Hypothalamus (tissue), 51 donors: ENCODE results near the gene MEGF10.
"Not testable (repeated sequence)": the region's sequence is repeated elsewhere in the genome, so short reads cannot be mapped to it uniquely, and the experiment has no call there.

Experiments used
- DNase-seq, 51 donors: peaks; one replicate each; lab custom pipeline; 2025; lab: John Stamatoyannopoulos, UW

The MEGF10 gene

DNA sequence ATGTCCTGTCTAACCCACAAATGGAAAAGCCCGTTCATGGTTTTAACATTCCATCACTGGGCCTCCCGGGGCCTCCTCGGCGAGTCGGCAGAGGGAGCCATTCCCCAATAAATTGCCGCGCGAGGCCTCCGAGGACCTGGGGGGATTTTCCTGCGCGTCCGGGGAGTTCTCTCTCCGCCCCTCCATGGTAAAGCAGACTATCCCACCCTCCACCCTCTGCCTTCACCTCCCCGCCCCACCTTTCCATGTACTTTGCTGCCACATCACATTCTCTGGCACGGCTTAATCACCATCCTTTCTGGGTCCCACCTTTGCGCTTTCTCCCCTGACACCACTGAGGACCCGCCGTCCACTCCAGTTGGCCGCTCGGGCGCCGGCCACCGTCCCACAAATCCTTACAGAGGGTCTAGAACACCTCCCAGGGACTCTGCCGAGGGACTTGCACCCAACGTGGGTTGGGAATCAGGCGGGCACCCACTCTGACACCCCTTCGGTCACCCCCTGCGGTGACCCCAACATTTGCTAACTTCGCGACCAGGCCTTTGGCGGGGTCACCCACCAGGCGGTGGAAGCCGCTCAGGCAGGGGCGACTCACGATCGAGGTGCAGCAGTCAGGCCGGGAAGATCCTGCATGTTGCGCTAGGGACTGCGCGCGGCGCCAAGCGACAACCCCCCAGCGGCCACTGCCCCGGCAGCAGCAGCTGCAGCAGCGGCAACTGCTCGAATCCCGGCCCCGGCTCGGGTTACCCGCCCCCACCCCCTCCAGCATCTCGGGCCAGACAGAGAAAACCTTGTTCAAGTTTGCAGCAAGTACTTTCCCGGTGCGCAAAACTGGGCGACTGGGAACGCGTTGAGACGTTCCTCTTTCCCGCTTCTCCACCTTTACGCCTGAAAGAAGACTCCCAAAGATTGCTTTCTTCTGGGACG is at the start of gene MEGF10:
Gene MEGF10 (plus strand): TSS at position 778 of the 927 bp plus-strand sequence. CDS start 40,513 bp downstream, outside the sequence.
- peak in 48 of 51 donors; percentile 28 to 88 (median 73) for DNase-seq

DNA sequence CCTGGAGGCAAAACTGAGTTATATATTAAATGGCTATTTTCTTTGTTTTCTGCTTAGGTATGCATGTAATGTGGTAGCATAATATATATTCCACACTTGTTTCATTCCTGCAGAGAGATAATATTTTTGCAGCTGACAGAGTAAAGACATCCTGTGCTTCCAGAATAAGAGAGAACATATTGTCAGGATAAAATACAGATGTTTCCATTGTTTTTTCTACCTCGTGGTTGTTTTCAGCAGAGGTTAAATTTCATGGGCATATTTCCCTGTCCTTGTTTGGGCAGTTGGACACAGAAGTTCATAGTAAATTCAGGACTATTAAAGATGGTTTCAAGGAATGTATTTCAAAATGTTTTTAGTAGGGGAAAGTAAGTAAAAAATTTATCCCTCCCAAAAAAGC is 47.6 kb upstream of the MEGF10 start:
- DNase-seq: no peak

- DNase-seq: peak in 1 of 51 donors; percentile 1
Observed at GRCh38 chr5:127254729-127255284, 35.8 kb upstream of the MEGF10 start.

DNA sequence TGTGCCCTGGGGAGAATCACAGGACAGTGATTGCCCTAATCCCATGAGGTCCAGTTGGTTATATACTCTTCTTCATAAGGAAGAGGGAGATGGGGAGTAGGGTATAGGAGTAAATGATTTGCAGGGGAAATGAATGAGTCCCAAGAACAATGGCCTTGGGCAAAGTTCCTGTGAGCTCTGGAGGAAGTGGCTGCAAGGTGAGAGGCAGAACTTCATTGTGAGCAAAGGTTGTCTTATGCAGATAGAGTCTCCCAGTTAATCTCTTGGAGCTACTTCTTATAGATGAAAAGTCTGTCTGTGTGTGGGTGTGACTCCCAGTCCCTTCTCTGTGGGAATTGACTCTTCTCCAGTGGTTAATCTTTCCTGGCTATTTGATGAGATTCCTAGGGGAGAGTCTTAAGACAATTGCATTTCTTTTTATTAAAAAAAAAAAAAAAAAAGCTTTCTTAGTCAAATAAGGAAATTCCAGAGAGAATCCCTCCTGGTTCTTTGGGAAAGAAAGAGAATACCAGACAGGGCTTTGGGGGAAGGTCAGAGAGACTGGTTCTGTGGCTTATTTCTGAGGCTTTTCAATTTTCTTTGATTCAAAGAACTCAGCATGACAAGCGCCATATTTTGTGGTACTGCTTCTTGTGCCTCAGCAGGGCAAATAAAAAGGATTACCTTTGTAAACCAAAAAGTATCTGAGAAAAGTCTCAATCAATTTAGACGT is 33.6 kb upstream of the MEGF10 start:
- DNase-seq: no peak

- no peak for DNase-seq
Observed at GRCh38 chr5:127260686-127261085, 29.9 kb upstream of the MEGF10 start.

DNA sequence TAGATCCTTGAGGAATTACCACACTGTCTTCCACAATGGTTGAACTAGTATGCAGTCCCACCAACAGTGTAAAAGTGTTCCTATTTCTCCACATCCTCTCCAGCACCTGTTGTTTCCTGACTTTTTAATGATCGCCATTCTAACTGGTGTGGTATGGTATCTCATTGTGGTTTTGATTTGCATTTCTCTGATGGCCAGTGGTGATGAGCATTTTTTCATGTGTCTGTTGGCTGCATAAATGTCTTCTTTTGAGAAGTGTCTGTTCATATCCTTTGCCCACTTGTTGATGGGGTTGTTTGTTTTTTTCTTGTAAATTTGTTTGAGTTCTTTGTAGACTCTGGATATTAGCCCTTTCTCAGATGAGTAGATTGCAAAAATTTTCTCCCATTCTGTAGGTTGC is 25.1 kb upstream of the MEGF10 start:
- not testable (repeated sequence) for DNase-seq

DNA sequence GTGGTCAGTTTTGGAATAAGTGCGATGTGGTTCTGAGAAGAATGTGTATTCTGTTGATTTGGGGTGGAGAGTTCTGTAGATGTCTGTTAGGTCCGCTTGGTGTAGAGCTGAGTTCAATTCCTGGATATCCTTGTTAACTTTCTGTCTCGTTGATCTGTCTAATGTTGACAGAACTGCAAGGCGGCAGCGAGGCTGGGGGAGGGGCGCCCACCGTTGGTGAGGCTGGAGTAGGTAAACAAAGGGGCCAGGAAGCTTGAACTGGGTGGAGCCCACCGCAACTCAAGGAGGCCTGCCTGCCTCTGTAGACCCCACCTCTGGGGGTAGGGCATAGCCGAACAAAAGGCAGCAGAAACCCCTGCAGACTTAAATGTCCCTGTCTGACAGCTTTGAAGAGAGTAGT is 22.3 kb upstream of the MEGF10 start:
- DNase-seq: not testable (repeated sequence)

DNA sequence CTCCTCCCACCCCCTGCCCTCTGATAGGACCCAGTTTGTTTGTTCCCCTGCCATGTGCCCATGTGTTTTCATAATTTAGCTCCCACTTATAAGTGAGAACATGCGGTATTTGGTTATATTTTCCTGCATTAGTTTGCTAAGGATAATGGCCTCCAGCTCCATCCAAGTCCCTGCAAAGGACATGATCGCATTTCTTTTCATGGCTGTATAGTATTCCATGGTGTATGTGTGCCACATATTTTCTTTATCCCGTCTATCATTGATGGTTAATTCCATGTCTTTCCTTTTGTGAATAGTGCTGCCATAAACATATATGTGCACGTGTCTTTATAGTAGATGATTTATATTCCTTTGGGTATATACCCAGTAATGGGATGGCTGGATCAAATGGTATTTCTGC is 19.9 kb upstream of the MEGF10 start:
- DNase-seq: not testable (repeated sequence)

DNA sequence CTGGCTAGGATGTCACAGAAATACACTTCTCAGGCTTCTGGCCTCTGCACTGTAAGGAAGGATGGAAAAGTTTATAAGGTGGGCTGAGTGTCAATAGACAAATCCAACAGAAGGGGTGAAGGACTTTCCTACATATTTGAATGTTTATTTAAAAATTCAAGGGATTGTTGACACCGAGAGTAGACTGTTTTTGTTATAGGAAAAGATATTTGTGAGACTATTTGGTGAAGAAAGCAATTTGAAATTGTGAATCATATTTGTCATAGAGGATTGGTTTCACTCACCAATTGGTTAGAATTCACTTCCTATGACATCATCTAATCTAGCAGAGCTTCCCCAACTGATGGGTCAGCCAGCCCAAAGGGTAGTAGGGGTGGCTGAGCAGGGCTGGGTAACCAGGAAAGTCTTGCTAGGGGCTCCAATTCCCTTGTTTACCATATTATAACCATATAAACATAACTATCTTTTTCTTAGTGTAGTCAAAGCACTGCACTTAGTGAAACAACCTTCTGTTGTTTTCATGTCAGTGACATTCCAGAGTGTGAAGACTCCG is 14.9 kb upstream of the MEGF10 start:
- DNase-seq: no peak

- DNase-seq: peak in 2 of 51 donors; percentile 1 to 13
Observed at GRCh38 chr5:127280491-127281220, 9.9 kb upstream of the MEGF10 start.

GRCh38 chr5:127281609-127282008 is 9.0 kb upstream of the MEGF10 start:
- no peak for DNase-seq

DNA sequence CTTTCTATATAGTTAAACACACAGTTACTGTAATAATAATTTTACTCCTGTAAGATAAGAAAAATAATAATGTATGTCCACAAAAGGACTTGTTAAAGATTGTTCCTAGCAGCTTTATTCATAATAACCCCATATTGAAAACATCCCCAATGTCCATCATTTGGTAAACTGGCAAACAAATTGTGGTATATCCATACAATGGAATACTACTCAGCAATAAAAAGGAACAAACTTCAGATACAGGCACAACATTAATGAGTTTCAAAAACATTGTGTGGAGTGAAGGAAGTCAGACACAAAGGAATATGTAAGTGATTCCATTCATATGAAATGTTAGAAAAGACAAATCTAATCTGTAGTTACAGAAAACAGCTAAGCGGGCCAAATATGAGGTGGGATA is 1.9 kb upstream of the MEGF10 start:
- no peak for DNase-seq

- peak in 10 of 51 donors; percentile 16 to 78 (median 56) for DNase-seq
Observed at GRCh38 chr5:127290946-127291693, 524 bp downstream of the MEGF10 start.

DNA sequence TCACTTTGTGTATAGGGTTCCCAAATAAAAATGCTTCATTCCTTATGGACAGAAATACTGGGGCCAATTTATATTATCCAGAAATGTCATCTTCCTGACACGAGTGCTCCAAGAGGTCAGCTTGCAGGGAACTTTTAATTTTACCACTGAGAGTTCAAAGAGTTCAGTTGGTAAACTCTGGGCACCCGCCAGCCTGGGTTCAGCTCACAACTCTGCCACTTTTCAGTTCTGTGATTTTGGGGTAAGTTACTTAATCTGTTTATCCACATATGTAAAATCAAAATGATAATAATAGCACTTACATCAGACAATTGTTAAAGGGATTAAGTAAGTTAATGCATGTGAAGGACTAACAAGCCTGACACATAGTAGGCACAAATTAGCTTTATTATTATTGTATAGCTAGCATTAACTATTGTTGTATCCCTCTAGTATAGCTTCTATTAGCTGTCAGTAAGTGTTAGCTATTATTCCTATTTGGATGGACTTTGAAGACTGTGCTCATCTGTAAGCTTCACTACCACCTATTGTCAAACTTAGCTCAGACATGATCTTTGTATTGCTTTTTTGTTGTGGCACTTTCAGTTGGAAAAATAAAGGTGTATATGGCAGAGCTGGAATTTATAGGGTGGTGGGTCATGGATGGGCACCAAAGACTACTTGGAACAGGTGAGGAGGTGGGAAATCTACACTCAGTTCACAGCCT is 1.6 kb downstream of the MEGF10 start:
- DNase-seq: peak in 3 of 51 donors; percentile 14 to 29 (median 19)

DNA sequence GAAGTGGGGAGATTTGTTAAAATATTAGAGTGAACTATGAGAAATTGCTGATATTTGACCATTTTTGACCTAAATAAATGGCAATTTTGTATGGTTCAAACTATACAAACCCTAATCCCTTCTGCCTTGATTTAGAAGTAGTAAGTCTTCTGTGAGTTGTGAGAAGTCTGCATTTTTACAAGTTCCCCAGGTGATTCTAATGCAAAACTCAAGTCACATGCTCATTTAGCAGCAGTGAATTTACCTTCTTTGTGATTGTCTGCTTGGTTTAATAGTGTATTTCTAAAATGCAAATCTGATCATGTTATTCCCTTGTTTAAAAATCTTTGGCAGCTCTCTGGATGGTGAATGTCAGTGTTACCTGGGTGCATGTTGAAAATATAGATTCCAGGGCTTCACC is 2.8 kb downstream of the MEGF10 start:
- DNase-seq: no peak

GRCh38 chr5:127294829-127295228 is 4.2 kb downstream of the MEGF10 start:
- DNase-seq: no peak

- no peak for DNase-seq
Observed at GRCh38 chr5:127295454-127295853, 4.9 kb downstream of the MEGF10 start.

- peak in 1 of 51 donors; percentile 26 for DNase-seq
Observed at GRCh38 chr5:127296321-127296720, 5.7 kb downstream of the MEGF10 start.

DNA sequence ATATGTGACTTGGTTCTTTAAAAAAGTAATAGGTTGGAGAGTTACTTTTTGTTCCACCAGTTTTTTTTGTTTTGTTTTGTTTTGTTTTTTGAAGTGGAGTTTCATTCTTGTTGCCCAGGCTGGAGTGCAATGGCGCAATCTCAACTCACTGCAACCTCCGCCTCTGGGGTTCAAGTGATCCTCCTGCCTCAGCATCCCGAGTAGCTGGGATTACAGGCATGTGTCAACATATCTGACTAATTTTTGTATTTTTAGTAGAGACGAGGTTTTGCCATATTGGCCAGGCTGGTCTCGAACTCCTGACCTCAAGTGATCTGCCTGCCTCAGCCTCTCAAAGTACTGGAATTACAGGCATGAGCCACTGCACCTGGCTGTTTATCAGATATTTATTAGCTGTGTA is 6.3 kb downstream of the MEGF10 start:
- not testable (repeated sequence) for DNase-seq
